Hepatocyte (in vitro differentiated cells): Measurements from ENCODE around the gene SIDT2. TPM values are rescaled to one million over a fixed set of nuclear protein-coding genes. Genes with fewer than 3 reads are reported as not detected.

Source experiments
- DNase-seq: peaks from one replicate; pipeline ENCODE4 v3.0.0-alpha.2; 2016; ENCODE audit warnings: low spot score
- H2AFZ ChIP-seq: fragments of 200-600 bp; sonication (generic); 2 replicates; pipeline ENCODE4 v1.6.0; 2016; ENCODE audit warnings: antibody characterized with exemption, mild to moderate bottlenecking
- H3K27ac ChIP-seq: fragments of 200-600 bp; sonication (generic); 2 replicates; pipeline ENCODE4 v1.5.1; 2016; ENCODE audit warnings: mild to moderate bottlenecking
- H3K27me3 ChIP-seq: fragments of 200-600 bp; sonication (generic); 2 replicates; pipeline ENCODE4 v1.6.1; 2016
- H3K36me3 ChIP-seq: fragments of 200-600 bp; sonication (generic); replicated peaks from 2 replicates; pipeline ENCODE4 v1.5.1; 2016; ENCODE audit warnings: low read depth; ENCODE audit not compliant: insufficient read depth
- H3K4me1 ChIP-seq: fragments of 200-600 bp; sonication (generic); 2 replicates; pipeline ENCODE4 v1.5.1; 2016; ENCODE audit warnings: mild to moderate bottlenecking, moderate library complexity; ENCODE audit not compliant: insufficient read depth
- H3K4me2 ChIP-seq: fragments of 200-600 bp; sonication (generic); 2 replicates; pipeline ENCODE4 v1.6.0; 2016
- H3K4me3 ChIP-seq: fragments of 200-600 bp; sonication (generic); 2 replicates; pipeline ENCODE4 v1.5.1; 2016; ENCODE audit warnings: mild to moderate bottlenecking
- H3K79me2 ChIP-seq: fragments of 200-600 bp; sonication (generic); 2 replicates; pipeline ENCODE4 v1.6.0; 2017; ENCODE audit warnings: mild to moderate bottlenecking
- H3K9me2 ChIP-seq: fragments of 200-600 bp; sonication (generic); replicated peaks from 2 replicates; pipeline ENCODE4 v1.6.0; 2017; ENCODE audit warnings: mild to moderate bottlenecking; ENCODE audit not compliant: insufficient read depth
- H3K9me3 ChIP-seq: fragments of 200-600 bp; sonication (generic); 2 replicates; pipeline ENCODE4 v1.5.1; 2016; ENCODE audit warnings: low read depth, mild to moderate bottlenecking
- H4K20me1 ChIP-seq: fragments of 200-600 bp; sonication (generic); 2 replicates; pipeline ENCODE4 v1.6.0; 2016; ENCODE audit warnings: mild to moderate bottlenecking; ENCODE audit not compliant: insufficient read depth, poor library complexity, severe bottlenecking
- CTCF ChIP-seq: fragments of 200-600 bp; sonication (generic); IDR thresholded peaks from 2 replicates; pipeline ENCODE4 v1.5.1; 2016; ENCODE audit warnings: antibody characterized with exemption, mild to moderate bottlenecking; ENCODE audit not compliant: poor library complexity
- EZH2 ChIP-seq: fragments of 200-600 bp; sonication (generic); IDR thresholded peaks from 2 replicates; pipeline ENCODE4 v1.6.1; 2016; ENCODE audit warnings: antibody characterized with exemption, mild to moderate bottlenecking, borderline replicate concordance
- EZH2phosphoT487 ChIP-seq: fragments of 200-600 bp; sonication (generic); IDR thresholded peaks from one replicate; pipeline ENCODE4 v1.6.1; 2018; ENCODE audit warnings: antibody characterized with exemption, mild to moderate bottlenecking, low read depth, moderate library complexity; ENCODE audit not compliant: unreplicated experiment, severe bottlenecking
- WGBS: methylation state at CpG from one replicate; pipeline ENCODE4 v1.1.6; 2016; ENCODE audit warnings: low lambda C conversion rate; ENCODE audit errors: missing lambda C conversion rate; 5-methylcytosine and 5-hydroxymethylcytosine counted together
- polyA plus RNA-seq: library from polyadenylated mRNA; unstranded; fragments of >200 nt; fragmentation: Nextera tagmentation; extraction: Ambion mirVana; gene quantifications from 2 replicates; pipeline ENCODE4 v1.2.1, GENCODE V29; 2016
- total RNA-seq: library from RNA; depleted of rRNA; stranded (reverse); fragments of >200 nt; gene quantifications from 2 replicates; pipeline ENCODE4 v1.2.3, GENCODE V29; 2014

SIDT2 gene
- total and polyA plus RNA-seq, 2 experiments from 2014 or later = 16.7 to 27.1 TPM

DNA sequence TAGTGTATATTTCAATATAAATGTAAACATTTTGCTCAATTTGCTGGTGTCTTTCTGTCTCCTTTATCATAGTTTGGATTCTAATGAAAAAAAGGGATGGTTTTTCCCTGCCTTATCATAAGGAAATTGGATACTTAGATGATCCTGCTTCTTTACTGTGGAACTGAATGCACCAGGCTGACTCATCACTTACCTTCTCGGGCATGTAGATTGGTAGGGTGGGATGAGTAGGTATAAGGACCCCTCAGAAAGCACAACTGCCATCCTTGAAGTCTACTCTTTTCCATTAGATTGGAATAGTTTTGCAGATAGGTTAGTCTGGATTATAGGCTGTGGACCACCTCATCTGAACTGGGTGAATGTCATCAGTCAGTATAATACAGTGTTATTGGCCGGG, 7.5 kb upstream of the SIDT2 start:
- H4K20me1 ChIP-seq = peaks cover 7% of the 10 kb centered on the region

DNA sequence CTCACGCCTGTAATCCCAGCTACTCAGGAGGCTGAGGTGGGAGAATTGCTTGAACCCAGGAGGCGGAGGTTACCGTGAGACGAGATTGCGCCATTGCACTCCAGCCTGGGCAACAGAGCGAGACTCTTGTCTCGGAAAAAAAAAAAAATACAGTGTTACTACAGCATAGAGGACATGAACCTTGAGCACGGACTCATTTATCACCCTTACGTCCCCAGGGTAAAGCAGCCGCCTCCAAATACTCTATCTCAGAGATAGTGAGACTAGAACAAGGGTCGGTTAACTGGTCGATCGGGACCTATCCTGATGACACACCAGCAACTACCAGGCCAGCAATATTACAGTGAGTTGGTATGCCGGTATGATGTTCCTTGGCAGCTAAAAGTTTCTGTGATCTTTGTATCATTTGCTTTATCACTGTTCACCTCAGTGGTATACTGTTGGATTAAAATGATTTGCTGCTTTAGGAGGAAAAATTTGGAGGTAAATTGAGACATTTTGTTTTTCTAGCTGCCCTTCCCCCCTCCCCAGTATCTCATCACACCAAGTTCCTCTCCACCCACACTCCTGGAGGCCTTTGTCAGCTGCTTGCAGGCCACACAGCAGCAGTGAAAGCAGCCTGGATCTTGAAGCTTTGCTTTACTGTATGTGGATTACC, 7.0 kb upstream of the SIDT2 start:
- WGBS = 56% methylated on average over 14 of the region's 14 CpGs
- Histone ChIP-seq H3K4me1 (peaks cover 17% of the 10 kb centered on the region), H3K79me2 (peaks cover 9% of the 10 kb centered on the region), H3K27ac (peak overlapping the region; percentile 70), H3K9me2 (no peaks in the 10 kb centered on the region), H3K27me3 (no peaks in the 10 kb centered on the region), H3K9me3 (no peaks in the 10 kb centered on the region), H3K4me3 (no peak overlapping the region), H4K20me1 (peaks cover 6% of the 10 kb centered on the region), H3K4me2 (no peak overlapping the region), H3K36me3 (no peaks in the 10 kb centered on the region), H2AFZ (no peak overlapping the region)
- peak; percentile 42 for DNase-seq
- TF ChIP-seq EZH2phosphoT487 (no peak), CTCF (no peak), EZH2 (no peak)

More for the DNA sequence above, 7.5 kb upstream of the SIDT2 start:
- Histone ChIP-seq H3K27ac (peak overlapping the region; percentile 70), H3K4me2 (no peak overlapping the region), H3K4me3 (no peak overlapping the region), H3K4me1 (peaks cover 17% of the 10 kb centered on the region), H2AFZ (no peak overlapping the region), H3K9me2 (no peaks in the 10 kb centered on the region), H3K79me2 (peaks cover 9% of the 10 kb centered on the region), H3K36me3 (no peaks in the 10 kb centered on the region), H3K27me3 (no peaks in the 10 kb centered on the region), H3K9me3 (no peaks in the 10 kb centered on the region)
- TF ChIP-seq EZH2 (no peak), EZH2phosphoT487 (no peak), CTCF (no peak)
- no peak for DNase-seq
- WGBS = 82% methylated on average over 2 of the region's 2 CpGs

GRCh38 chr11:117172724-117173421, 5.7 kb upstream of the SIDT2 start:
- Histone ChIP-seq H3K4me3 (no peak overlapping the region), H3K27ac (peak overlapping the region; percentile 76), H3K9me3 (no peaks in the 10 kb centered on the region), H2AFZ (no peak overlapping the region), H3K9me2 (no peaks in the 10 kb centered on the region), H3K27me3 (no peaks in the 10 kb centered on the region), H4K20me1 (peaks cover 3% of the 10 kb centered on the region), H3K4me2 (no peak overlapping the region), H3K4me1 (peaks cover 17% of the 10 kb centered on the region), H3K79me2 (peaks cover under 1% of the 10 kb centered on the region), H3K36me3 (no peaks in the 10 kb centered on the region)
- DNase-seq = no peak
- WGBS = 72% methylated on average over 14 of the region's 14 CpGs
- TF ChIP-seq EZH2 (no peak), CTCF (no peak)
